Ascending aorta (tissue), 2 donors: ENCODE results near the gene C15orf39. TPM values are rescaled to one million over a fixed set of nuclear protein-coding genes. Genes with fewer than 3 reads are reported as not detected.

Experiments
- DNase-seq, 2 donors: peaks; one replicate each; pipeline ENCODE4 v3.0.0-alpha.2; 2019; ENCODE audit warnings: low spot score in 2 of 2
- H3K27ac ChIP-seq, 2 donors: fragments of 200-600 bp; sonication (generic); one replicate each; pipeline ENCODE4 v1.5.1; 2016 to 2017; ENCODE audit warnings: mild to moderate bottlenecking in 1 of 2
- H3K27me3 ChIP-seq: fragments of 200-600 bp; sonication (generic); one replicate; pipeline ENCODE4 v1.5.1; 2017
- H3K36me3 ChIP-seq, 2 donors: fragments of 200-600 bp; sonication (generic); one replicate each; pipeline ENCODE4 v1.5.1; 2016
- H3K4me1 ChIP-seq, 2 donors: fragments of 200-600 bp; sonication (generic); one replicate each; pipeline ENCODE4 v1.5.1; 2016 to 2017; ENCODE audit warnings: mild to moderate bottlenecking in 1 of 2
- H3K4me3 ChIP-seq, 2 donors: fragments of 200-600 bp; sonication (generic); one replicate each; pipeline ENCODE4 v1.5.1; 2016 to 2017; ENCODE audit warnings: mild to moderate bottlenecking in 1 of 2
- H3K9me3 ChIP-seq, 2 donors: fragments of 200-600 bp; sonication (generic); one replicate each; pipeline ENCODE4 v1.5.1; 2016
- intact Hi-C: fragments of 100-400 bp; cut with DNase I; formaldehyde crosslinking; loops from one replicate; pipeline ENCODE4 v1.15.1; 2023
- total RNA-seq: library from RNA; depleted of rRNA; stranded (reverse); fragments of >200 nt; gene quantifications from one replicate; pipeline ENCODE4 v1.1.0, GENCODE V29; 2016
- TF ChIP-seq, protein P1 (sequence below), 3 experiments: fragments of 200-600 bp in 2 of 3; fragments of 450-650 bp in 1 of 3; sonication (generic) in 2 of 3; IDR thresholded peaks; one replicate each; pipeline ENCODE4 v1.5.1; 2016 to 2019; ENCODE audit warnings: antibody characterized with exemption in 3 of 3, mild to moderate bottlenecking in 1 of 3, moderate library complexity in 1 of 3

The C15orf39 gene
- total RNA-seq, 1 donor from 2014 or later, result 30.8 TPM

DNA sequence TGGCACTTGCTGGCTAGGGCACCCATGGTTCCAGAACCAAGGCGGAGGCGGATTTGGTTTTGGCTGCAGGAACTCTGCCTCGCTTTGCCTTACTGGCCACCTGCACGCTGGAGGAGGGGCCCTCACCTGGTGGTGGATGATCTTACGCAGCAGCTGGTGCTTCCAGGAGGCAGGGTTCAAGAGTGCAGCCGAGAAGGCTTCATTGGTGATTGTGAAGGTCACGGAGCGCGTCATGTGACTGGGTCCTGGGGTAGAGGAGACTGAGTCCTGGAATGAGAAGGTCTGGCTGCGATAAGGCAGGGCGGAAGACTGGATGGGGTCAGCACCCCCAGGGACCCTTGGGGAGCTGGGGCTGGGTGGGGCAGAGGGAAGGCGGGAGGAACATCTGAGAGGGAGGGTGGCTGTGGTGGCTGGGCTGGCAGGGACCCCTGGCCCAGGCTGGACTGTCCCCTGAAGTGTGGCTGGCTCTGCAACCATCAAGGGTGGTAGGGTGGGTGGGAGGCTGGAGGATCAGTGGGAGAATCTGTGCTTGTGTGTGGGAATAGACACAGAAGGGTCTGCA is 30.7 kb downstream of the C15orf39 start:
- intact Hi-C loops, result no loop called here
- no peak for DNase-seq

DNA sequence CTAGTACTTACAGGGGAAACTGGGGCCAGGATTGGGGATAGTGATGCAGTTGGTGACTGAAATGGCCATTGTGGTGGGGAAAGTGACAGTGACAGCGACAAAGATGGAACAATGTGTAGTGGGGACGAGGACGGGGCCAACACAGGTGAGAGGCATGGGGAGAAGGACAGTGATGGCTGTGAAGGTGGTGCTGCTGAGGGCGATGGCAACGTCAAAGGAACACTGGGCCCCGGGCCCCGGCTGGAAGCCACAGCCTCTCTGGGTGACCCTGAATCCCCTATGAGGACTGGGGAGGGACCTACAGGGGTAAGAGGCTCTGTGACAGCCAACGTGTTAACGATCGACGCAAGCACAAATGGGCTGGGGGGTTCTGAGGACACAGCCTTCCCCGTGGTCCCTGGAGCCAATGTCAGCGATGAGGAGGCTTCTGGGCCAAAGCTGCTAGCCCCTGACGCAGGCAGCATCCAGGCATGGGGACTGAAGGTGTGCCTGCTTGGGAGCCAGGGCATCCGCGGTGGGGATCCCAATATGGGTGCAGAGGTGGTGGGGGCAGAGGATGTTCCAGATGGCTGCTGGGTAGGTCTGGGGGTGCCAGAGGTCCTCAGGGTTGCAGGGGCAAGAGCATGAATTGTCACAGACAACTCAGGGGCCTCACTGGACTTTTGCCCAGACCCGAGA is 31.3 kb downstream of the C15orf39 start:
- TF ChIP-seq, protein P1, sequence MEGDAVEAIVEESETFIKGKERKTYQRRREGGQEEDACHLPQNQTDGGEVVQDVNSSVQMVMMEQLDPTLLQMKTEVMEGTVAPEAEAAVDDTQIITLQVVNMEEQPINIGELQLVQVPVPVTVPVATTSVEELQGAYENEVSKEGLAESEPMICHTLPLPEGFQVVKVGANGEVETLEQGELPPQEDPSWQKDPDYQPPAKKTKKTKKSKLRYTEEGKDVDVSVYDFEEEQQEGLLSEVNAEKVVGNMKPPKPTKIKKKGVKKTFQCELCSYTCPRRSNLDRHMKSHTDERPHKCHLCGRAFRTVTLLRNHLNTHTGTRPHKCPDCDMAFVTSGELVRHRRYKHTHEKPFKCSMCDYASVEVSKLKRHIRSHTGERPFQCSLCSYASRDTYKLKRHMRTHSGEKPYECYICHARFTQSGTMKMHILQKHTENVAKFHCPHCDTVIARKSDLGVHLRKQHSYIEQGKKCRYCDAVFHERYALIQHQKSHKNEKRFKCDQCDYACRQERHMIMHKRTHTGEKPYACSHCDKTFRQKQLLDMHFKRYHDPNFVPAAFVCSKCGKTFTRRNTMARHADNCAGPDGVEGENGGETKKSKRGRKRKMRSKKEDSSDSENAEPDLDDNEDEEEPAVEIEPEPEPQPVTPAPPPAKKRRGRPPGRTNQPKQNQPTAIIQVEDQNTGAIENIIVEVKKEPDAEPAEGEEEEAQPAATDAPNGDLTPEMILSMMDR (IDR thresholded peaks at IDR 0.05), result no peak
- H3K27ac ChIP-seq, result no peak overlapping the region
- H3K27me3 ChIP-seq, result no peaks in the 10 kb centered on the region
- intact Hi-C loops, result no loop called here
- no peak overlapping the region for H3K4me3 ChIP-seq
- H3K36me3 ChIP-seq, result no peaks in the 10 kb centered on the region
- no peak for DNase-seq
- no peaks in the 10 kb centered on the region for H3K9me3 ChIP-seq
- H3K4me1 ChIP-seq, result no peaks in the 10 kb centered on the region

More for the DNA sequence above, 30.7 kb downstream of the C15orf39 start:
- Histone ChIP-seq H3K27me3 (no peaks in the 10 kb centered on the region), H3K4me3 (no peak overlapping the region), H3K4me1 (no peaks in the 10 kb centered on the region), H3K27ac (no peak overlapping the region), H3K9me3 (no peaks in the 10 kb centered on the region), H3K36me3 (no peaks in the 10 kb centered on the region)
- TF ChIP-seq, protein P1 (IDR thresholded peaks at IDR 0.05), result no peak

GRCh38 chr15:75233504-75234190 is 32.0 kb downstream of the C15orf39 start:
- no peaks in the 10 kb centered on the region for H3K27me3 ChIP-seq

DNA sequence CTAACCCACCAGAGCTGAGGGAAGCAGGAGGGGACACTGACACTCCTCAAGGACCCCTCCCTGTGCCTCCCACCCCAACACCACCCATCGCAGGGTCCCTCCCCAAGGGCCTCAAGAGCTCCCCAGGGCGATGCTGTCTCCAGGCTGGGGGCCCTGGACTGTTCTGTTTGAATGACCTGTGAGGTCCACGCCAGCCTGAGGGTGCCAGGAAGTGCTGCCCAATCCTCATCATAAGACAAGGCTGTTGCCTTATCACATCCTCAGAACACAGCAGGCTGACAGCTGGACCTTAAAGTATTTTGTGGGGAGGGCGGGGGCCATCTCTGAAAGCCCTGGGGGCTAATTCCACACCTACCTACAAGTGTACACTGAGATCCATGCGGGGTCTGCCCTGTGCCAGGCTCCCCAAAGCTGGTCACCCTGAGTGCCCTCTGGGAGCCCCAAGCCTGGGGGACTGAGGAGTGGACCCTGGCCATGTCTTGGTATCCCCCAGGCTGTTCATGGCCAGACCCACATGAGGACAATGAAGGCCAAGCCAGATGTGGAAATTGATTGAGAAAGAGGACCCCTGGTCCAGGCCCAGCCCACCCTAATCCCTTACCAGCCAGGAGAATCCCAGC is 32.6 kb downstream of the C15orf39 start:
- Histone ChIP-seq H3K4me3 (no peak overlapping the region), H3K9me3 (no peaks in the 10 kb centered on the region), H3K36me3 (no peaks in the 10 kb centered on the region), H3K4me1 (no peaks in the 10 kb centered on the region), H3K27ac (no peak overlapping the region), H3K27me3 (no peaks in the 10 kb centered on the region)
- no peak for DNase-seq
- intact Hi-C loops, result no loop called here
- TF ChIP-seq, protein P1 (IDR thresholded peaks at IDR 0.05), result no peak

More at GRCh38 chr15:75233504-75234190, 32.0 kb downstream of the C15orf39 start:
- H3K36me3 ChIP-seq, result no peaks in the 10 kb centered on the region
- TF ChIP-seq, protein P1 (IDR thresholded peaks at IDR 0.05), result no peak
- intact Hi-C loops, result no loop called here
- H3K27ac ChIP-seq, result no peak overlapping the region
- H3K4me1 ChIP-seq, result no peaks in the 10 kb centered on the region
- no peaks in the 10 kb centered on the region for H3K9me3 ChIP-seq
- DNase-seq, result no peak
- no peak overlapping the region for H3K4me3 ChIP-seq

DNA sequence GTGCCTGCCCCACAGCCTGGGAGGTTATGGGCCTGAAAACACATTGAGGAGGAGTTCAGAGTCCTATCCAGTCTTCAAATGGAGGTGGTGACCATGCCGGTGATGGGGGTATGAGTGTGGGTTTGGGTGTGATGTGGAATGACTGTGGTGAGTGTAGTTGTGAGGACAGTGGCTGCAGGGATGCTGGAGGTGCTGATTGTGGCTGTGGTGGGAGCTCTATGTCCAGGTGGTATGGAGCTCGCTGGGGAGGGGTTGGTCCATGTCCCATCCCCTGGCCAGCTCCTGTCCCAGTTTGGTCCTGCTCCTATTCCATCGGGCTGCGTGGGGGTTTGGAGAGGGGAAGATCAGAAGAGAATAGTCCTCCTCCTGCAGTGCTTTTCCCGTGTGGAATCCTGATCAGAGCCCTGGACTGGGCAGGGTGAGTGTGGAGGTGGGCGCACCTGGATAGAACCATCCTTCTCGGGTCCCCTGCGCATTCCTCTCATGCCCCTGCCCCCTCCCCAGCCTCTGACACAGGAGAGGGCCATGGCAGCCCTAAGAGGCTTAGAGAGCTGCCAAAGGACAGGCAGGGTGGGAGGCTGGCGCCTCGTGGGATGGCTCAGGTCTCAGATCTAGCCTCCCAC is 33.5 kb downstream of the C15orf39 start:
- no peak overlapping the region for H3K4me3 ChIP-seq
- H3K4me1 ChIP-seq, result no peaks in the 10 kb centered on the region
- no peak for DNase-seq
- intact Hi-C loops, result no loop called here
- no peaks in the 10 kb centered on the region for H3K27me3 ChIP-seq
- TF ChIP-seq, protein P1 (IDR thresholded peaks at IDR 0.05), result no peak
- H3K9me3 ChIP-seq, result no peaks in the 10 kb centered on the region
- H3K27ac ChIP-seq, result no peak overlapping the region
- H3K36me3 ChIP-seq, result no peaks in the 10 kb centered on the region
